HepG2 (cell line): ENCODE data around the gene C20orf204. TPM values are rescaled to one million over a fixed set of nuclear protein-coding genes. Genes with fewer than 3 reads are reported as not detected.

ENCODE experiments used
- ELF3 ChIP-seq: IDR thresholded peaks from 2 replicates; pipeline ENCODE4 v1.6.1; 2016; ENCODE audit warnings: missing genetic modification reagents, missing compliant biosample characterization
- HCFC1 ChIP-seq: fragments of 150-350 bp; IDR thresholded peaks from 2 replicates; pipeline ENCODE4 v1.6.1; 2014; ENCODE audit warnings: low read depth, low read length
- KDM5A ChIP-seq: fragments of 200-600 bp; sonication (generic); IDR thresholded peaks from 2 replicates; pipeline ENCODE4 v1.7.0; 2018; ENCODE audit warnings: antibody characterized with exemption, mild to moderate bottlenecking, low read length, borderline replicate concordance
- PAF1 ChIP-seq: IDR thresholded peaks from 2 replicates; pipeline ENCODE4 v1.6.1; 2016; ENCODE audit warnings: missing genetic modification reagents, missing compliant biosample characterization
- RFX5 ChIP-seq: IDR thresholded peaks from 2 replicates; pipeline ENCODE4 v1.6.1; 2011; ENCODE audit warnings: low read depth, low read length, improper control_type of control experiment
- SMARCC2 ChIP-seq: fragments of 450-650 bp; IDR thresholded peaks from 2 replicates; pipeline ENCODE4 v1.6.1; 2017; ENCODE audit warnings: antibody characterized with exemption, mild to moderate bottlenecking
- ZFYVE20 ChIP-seq: sonication (generic); formaldehyde crosslinking; IDR thresholded peaks from 2 replicates; pipeline ENCODE4 v1.8.0; 2023; ENCODE audit warnings: low read depth, mild to moderate bottlenecking, moderate library complexity, missing genetic modification reagents, borderline replicate concordance
- ZNF562 ChIP-seq: sonication (generic); formaldehyde crosslinking; IDR thresholded peaks from 2 replicates; pipeline ENCODE4 v1.8.0; 2022; ENCODE audit warnings: missing genetic modification reagents, borderline replicate concordance
- polyA plus RNA-seq, 8 experiments: library from polyadenylated mRNA; depleted of rRNA in 3 of 8; stranded (reverse) in 7 of 8; unstranded in 1 of 8; fragments of >200 nt; fragmentation: Illumina TruSeq in 4 of 8; extraction: Trizol in 4 of 8; gene quantifications; 2 replicates each; pipeline versions ENCODE4 v1.2.1 to v1.2.3, GENCODE V29; 2011 to 2016; ENCODE audit warnings: low read depth in 4 of 8, missing spikeins in 1 of 8, mixed read lengths in 1 of 8; ENCODE audit not compliant: insufficient read depth in 1 of 8
- total RNA-seq, 5 experiments: library from RNA; depleted of rRNA; stranded (reverse); fragments of >200 nt; fragmentation: Illumina TruSeq; extraction: Trizol; gene quantifications; 2 replicates each; pipeline ENCODE4 v1.2.3, GENCODE V29; 2016; ENCODE audit warnings: low read depth in 1 of 5
- TF ChIP-seq, protein P1 (sequence below): sonication (generic); formaldehyde crosslinking; IDR thresholded peaks from 2 replicates; pipeline ENCODE4 v1.5.1; 2020; ENCODE audit warnings: mild to moderate bottlenecking, missing genetic modification reagents, borderline replicate concordance
- TF ChIP-seq, protein P2 (sequence below): conservative IDR thresholded peaks from 2 replicates; pipeline ENCODE4 v1.6.1; 2018; ENCODE audit warnings: missing genetic modification reagents
- TF ChIP-seq, protein P3 (sequence below), 2 experiments: IDR thresholded peaks; 2 replicates each; pipeline ENCODE4 v1.6.1; 2011 to 2012; ENCODE audit warnings: low read length in 2 of 2, borderline replicate concordance in 1 of 2, low read depth in 1 of 2, mild to moderate bottlenecking in 1 of 2, moderate library complexity in 1 of 2
- TF ChIP-seq, protein P4 (sequence below): sonication (generic); formaldehyde crosslinking; IDR thresholded peaks from 2 replicates; pipeline ENCODE4 v1.4.0; 2020; ENCODE audit warnings: missing genetic modification reagents
- TF ChIP-seq, protein P5 (sequence below): sonication (generic); formaldehyde crosslinking; IDR thresholded peaks from 2 replicates; pipeline ENCODE4 v1.5.1; 2020; ENCODE audit warnings: mild to moderate bottlenecking, missing genetic modification reagents, borderline replicate concordance

The C20orf204 gene
- total and polyA plus RNA-seq, 2 of the 13 experiments (the other 11 are each of a cell fraction or from before 2014, with no cell fraction given) = 22.1 to 80.0 TPM

DNA sequence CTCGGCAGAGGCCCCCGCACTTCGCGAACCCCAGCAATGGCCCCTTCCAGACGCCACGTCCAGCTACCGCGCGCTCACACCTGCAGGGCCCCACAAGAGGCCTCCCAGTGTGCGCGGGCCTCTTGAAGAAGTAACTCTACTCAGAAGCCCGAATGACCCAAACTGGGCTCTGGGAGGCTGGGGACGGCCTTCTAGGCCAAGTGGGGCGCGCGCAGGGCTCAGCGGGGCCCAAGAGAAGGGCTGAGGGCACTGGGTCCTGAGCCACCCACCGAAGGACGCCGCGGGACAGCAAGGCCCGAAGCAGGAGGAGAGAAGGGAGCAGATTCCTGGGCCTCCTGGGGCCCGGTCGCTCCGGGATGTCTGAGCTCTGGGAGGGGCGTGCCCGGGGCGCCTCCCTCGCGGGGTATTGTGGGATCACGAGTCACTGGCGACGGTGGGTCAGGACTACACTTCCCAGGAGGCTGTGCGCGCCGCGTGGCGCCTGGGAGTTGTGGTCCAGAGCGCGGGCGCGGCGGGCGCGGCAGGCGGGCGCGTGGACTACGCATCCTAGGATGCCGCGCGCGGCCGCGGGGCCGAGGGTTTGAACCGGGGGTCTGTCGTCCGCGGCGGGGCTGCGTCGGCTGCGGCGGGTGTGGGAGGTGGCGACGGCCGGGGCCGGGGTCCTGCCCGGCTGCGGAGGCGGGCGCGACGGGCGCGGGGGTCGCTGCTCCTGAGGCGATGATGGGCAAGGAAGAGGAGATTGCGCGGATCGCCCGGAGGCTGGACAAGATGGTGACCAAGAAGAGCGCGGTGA is 26.8 kb downstream of the C20orf204 start, which contains the start of gene TCEA2 (continued):
- TF ChIP-seq, protein P1, sequence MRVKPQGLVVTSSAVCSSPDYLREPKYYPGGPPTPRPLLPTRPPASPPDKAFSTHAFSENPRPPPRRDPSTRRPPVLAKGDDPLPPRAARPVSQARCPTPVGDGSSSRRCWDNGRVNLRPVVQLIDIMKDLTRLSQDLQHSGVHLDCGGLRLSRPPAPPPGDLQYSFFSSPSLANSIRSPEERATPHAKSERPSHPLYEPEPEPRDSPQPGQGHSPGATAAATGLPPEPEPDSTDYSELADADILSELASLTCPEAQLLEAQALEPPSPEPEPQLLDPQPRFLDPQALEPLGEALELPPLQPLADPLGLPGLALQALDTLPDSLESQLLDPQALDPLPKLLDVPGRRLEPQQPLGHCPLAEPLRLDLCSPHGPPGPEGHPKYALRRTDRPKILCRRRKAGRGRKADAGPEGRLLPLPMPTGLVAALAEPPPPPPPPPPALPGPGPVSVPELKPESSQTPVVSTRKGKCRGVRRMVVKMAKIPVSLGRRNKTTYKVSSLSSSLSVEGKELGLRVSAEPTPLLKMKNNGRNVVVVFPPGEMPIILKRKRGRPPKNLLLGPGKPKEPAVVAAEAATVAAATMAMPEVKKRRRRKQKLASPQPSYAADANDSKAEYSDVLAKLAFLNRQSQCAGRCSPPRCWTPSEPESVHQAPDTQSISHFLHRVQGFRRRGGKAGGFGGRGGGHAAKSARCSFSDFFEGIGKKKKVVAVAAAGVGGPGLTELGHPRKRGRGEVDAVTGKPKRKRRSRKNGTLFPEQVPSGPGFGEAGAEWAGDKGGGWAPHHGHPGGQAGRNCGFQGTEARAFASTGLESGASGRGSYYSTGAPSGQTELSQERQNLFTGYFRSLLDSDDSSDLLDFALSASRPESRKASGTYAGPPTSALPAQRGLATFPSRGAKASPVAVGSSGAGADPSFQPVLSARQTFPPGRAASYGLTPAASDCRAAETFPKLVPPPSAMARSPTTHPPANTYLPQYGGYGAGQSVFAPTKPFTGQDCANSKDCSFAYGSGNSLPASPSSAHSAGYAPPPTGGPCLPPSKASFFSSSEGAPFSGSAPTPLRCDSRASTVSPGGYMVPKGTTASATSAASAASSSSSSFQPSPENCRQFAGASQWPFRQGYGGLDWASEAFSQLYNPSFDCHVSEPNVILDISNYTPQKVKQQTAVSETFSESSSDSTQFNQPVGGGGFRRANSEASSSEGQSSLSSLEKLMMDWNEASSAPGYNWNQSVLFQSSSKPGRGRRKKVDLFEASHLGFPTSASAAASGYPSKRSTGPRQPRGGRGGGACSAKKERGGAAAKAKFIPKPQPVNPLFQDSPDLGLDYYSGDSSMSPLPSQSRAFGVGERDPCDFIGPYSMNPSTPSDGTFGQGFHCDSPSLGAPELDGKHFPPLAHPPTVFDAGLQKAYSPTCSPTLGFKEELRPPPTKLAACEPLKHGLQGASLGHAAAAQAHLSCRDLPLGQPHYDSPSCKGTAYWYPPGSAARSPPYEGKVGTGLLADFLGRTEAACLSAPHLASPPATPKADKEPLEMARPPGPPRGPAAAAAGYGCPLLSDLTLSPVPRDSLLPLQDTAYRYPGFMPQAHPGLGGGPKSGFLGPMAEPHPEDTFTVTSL (CRISPR knock-in tag) = no peak
- TF ChIP-seq, protein P2, sequence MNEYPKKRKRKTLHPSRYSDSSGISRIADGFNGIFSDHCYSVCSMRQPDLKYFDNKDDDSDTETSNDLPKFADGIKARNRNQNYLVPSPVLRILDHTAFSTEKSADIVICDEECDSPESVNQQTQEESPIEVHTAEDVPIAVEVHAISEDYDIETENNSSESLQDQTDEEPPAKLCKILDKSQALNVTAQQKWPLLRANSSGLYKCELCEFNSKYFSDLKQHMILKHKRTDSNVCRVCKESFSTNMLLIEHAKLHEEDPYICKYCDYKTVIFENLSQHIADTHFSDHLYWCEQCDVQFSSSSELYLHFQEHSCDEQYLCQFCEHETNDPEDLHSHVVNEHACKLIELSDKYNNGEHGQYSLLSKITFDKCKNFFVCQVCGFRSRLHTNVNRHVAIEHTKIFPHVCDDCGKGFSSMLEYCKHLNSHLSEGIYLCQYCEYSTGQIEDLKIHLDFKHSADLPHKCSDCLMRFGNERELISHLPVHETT (CRISPR knock-in tag) = peak; percentile 93
- TF ChIP-seq ZNF562 (CRISPR knock-in tag) (no peak), KDM5A (peak; percentile 41; the same call in 1 of the 2 replicates), RFX5 (peak; percentile 45; the same call in 1 of the 2 replicates), ELF3 (CRISPR knock-in tag) (peak; percentile 75), PAF1 (CRISPR knock-in tag) (no peak), ZFYVE20 (CRISPR knock-in tag) (0 out of 2 replicates have a peak, but pooled peaks have one; percentile 86), HCFC1 (peak; percentile 100), SMARCC2 (no peak)
- TF ChIP-seq, protein P3, sequence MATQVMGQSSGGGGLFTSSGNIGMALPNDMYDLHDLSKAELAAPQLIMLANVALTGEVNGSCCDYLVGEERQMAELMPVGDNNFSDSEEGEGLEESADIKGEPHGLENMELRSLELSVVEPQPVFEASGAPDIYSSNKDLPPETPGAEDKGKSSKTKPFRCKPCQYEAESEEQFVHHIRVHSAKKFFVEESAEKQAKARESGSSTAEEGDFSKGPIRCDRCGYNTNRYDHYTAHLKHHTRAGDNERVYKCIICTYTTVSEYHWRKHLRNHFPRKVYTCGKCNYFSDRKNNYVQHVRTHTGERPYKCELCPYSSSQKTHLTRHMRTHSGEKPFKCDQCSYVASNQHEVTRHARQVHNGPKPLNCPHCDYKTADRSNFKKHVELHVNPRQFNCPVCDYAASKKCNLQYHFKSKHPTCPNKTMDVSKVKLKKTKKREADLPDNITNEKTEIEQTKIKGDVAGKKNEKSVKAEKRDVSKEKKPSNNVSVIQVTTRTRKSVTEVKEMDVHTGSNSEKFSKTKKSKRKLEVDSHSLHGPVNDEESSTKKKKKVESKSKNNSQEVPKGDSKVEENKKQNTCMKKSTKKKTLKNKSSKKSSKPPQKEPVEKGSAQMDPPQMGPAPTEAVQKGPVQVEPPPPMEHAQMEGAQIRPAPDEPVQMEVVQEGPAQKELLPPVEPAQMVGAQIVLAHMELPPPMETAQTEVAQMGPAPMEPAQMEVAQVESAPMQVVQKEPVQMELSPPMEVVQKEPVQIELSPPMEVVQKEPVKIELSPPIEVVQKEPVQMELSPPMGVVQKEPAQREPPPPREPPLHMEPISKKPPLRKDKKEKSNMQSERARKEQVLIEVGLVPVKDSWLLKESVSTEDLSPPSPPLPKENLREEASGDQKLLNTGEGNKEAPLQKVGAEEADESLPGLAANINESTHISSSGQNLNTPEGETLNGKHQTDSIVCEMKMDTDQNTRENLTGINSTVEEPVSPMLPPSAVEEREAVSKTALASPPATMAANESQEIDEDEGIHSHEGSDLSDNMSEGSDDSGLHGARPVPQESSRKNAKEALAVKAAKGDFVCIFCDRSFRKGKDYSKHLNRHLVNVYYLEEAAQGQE (IDR thresholded peaks at IDR 0.05; ENCODE audit: borderline replicate concordance in 1 of 2, low read depth in 1 of 2, low read length in 2 of 2) = no peak
- TF ChIP-seq, protein P4, sequence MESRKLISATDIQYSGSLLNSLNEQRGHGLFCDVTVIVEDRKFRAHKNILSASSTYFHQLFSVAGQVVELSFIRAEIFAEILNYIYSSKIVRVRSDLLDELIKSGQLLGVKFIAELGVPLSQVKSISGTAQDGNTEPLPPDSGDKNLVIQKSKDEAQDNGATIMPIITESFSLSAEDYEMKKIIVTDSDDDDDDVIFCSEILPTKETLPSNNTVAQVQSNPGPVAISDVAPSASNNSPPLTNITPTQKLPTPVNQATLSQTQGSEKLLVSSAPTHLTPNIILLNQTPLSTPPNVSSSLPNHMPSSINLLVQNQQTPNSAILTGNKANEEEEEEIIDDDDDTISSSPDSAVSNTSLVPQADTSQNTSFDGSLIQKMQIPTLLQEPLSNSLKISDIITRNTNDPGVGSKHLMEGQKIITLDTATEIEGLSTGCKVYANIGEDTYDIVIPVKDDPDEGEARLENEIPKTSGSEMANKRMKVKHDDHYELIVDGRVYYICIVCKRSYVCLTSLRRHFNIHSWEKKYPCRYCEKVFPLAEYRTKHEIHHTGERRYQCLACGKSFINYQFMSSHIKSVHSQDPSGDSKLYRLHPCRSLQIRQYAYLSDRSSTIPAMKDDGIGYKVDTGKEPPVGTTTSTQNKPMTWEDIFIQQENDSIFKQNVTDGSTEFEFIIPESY (CRISPR knock-in tag) = peak; percentile 74
- TF ChIP-seq, protein P5, sequence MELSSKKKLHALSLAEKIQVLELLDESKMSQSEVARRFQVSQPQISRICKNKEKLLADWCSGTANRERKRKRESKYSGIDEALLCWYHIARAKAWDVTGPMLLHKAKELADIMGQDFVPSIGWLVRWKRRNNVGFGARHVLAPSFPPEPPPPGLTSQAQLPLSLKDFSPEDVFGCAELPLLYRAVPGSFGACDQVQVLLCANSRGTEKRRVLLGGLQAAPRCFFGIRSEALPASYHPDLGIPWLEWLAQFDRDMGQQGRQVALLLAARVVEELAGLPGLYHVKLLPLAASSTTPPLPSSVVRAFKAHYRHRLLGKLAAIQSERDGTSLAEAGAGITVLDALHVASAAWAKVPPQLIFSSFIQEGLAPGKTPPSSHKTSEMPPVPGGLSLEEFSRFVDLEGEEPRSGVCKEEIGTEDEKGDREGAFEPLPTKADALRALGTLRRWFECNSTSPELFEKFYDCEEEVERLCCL = no peak
